Suprapubic skin (tissue), 4 donors: Measurements from ENCODE around the gene PITX2.
A peak's percentile ranks its signal among the peaks of the same experiment; 100 is the strongest.

ENCODE experiments used
- POLR2A ChIP-seq, 2 donors: fragments of 450-650 bp; IDR thresholded peaks; one replicate each; pipeline ENCODE4 v1.6.1; 2017; ENCODE audit warnings: antibody characterized with exemption in 2 of 2, mild to moderate bottlenecking in 2 of 2, moderate library complexity in 2 of 2
- POLR2AphosphoS5 ChIP-seq, 3 donors: sonication (generic); formaldehyde crosslinking; IDR thresholded peaks; one replicate each; pipeline ENCODE4 v1.6.1; 2017; ENCODE audit warnings: antibody characterized with exemption in 3 of 3
- TF ChIP-seq, protein P1 (sequence below), 2 donors: fragments of 200-600 bp in 1 of 2; fragments of 450-650 bp in 1 of 2; sonication (generic) in 1 of 2; IDR thresholded peaks; one replicate each; pipeline ENCODE4 v1.5.1; 2016 to 2019; ENCODE audit warnings: antibody characterized with exemption in 2 of 2, mild to moderate bottlenecking in 1 of 2, moderate library complexity in 1 of 2

DNA sequence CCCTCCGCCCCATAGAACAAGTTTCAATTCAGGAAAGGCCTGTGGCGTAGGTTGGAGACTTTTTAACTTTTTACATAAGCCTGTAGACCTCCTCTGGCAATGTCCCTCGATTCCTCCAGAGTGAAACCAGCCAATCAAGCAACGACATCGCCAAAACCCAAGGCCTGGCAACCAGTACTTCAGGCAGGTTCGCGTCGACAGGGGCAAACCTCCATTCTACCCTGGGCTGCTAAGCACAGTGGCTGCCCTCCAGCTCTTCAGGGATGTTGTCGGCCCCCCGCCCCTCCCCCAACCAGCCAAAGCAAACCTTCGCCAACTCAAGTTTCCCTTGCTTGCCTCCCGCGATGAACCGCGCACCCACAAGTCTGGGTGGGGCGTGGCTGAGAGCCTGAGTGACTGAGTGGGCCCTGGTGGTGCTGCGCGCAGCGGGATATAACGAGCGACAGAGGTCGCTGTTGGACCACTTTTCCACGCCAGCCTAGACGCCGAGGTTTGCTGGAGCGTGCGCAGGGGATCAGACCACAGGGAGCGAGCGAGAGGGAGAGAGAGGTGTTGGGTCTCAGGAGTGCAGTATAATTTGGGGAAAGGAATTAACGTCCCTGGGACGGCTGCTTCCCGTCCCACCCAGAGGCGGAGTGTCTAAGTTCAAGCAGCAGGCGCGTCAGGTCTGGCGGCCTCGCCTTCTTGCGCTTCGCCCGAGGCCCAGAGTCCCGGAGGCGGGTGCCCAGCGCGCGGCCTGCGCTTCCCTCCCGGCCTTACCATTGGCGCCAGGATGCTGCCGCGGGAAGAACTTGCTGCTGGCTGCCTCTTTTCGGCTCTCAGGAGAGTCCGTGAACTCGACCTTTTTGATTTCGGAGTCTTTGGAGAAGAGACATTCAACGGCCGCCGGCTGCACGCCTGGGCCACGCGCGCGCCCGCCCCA is 9.0 kb upstream of the PITX2 start:
- TF ChIP-seq POLR2AphosphoS5 (IDR thresholded peaks at IDR 0.05) (no peak), POLR2A (IDR thresholded peaks at IDR 0.05) (no peak)
- TF ChIP-seq, protein P1, sequence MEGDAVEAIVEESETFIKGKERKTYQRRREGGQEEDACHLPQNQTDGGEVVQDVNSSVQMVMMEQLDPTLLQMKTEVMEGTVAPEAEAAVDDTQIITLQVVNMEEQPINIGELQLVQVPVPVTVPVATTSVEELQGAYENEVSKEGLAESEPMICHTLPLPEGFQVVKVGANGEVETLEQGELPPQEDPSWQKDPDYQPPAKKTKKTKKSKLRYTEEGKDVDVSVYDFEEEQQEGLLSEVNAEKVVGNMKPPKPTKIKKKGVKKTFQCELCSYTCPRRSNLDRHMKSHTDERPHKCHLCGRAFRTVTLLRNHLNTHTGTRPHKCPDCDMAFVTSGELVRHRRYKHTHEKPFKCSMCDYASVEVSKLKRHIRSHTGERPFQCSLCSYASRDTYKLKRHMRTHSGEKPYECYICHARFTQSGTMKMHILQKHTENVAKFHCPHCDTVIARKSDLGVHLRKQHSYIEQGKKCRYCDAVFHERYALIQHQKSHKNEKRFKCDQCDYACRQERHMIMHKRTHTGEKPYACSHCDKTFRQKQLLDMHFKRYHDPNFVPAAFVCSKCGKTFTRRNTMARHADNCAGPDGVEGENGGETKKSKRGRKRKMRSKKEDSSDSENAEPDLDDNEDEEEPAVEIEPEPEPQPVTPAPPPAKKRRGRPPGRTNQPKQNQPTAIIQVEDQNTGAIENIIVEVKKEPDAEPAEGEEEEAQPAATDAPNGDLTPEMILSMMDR (IDR thresholded peaks at IDR 0.05): peak; percentile 59 to 70
